Muscle layer of colon (tissue), 2 donors: ENCODE measurements around the gene AGK.

ENCODE experiments used
- H3K27ac ChIP-seq: one replicate; pipeline ENCODE4 v1.7.0; 2013; ENCODE audit warnings: low read depth, mild to moderate bottlenecking, low read length, moderate library complexity
- H3K27me3 ChIP-seq, 2 donors: one replicate each; pipeline ENCODE4 v1.7.0; 2013; ENCODE audit warnings: low read length in 2 of 2, mild to moderate bottlenecking in 2 of 2; ENCODE audit not compliant: insufficient read depth in 2 of 2, control insufficient read depth in 1 of 2
- H3K36me3 ChIP-seq: one replicate; pipeline ENCODE4 v1.7.0; 2013; ENCODE audit warnings: mild to moderate bottlenecking, low read length; ENCODE audit not compliant: insufficient read depth
- H3K4me1 ChIP-seq: one replicate; pipeline ENCODE4 v1.7.0; 2013; ENCODE audit warnings: mild to moderate bottlenecking, low read length; ENCODE audit not compliant: insufficient read depth
- H3K4me3 ChIP-seq, 2 donors: one replicate each; pipeline ENCODE4 v1.7.0; 2013; ENCODE audit warnings: low read length in 2 of 2, low read depth in 1 of 2, mild to moderate bottlenecking in 1 of 2, moderate library complexity in 1 of 2
- H3K9ac ChIP-seq: one replicate; pipeline ENCODE4 v1.7.0; 2013; ENCODE audit warnings: low read length
- H3K9me3 ChIP-seq: one replicate; pipeline ENCODE4 v1.7.0; 2013; ENCODE audit warnings: mild to moderate bottlenecking, low read length
- donor health status: abdominal sarcoma.
- donor health status: Adenocarcinoma of cecum.

AGK gene

DNA sequence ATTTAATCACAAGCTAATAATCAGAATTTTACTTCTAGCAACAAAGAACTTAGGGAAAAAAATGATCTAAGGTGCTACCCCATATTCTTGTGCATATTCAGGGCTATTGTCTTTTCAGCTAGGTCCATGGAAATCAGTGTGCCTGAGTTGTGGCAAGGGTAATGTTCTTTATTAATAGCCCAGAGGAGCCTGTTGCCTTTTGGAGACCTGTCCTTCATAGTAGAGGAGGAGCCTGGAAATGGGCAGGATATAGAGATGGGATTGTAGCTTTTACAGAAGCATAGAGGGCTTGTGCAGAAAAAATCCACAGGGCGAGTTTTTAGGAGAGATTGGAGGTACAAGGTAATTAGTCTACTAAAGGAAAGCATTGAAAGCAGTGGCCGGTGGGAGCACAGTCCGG lies 38.9 kb downstream of the AGK start:
- Histone ChIP-seq H3K4me3 (no peak overlapping the region), H3K9ac (no peak overlapping the region), H3K27ac (no peak overlapping the region), H3K9me3 (no peaks in the 10 kb centered on the region), H3K4me1 (no peaks in the 10 kb centered on the region), H3K36me3 (no peaks in the 10 kb centered on the region), H3K27me3 (no peaks in the 10 kb centered on the region)

- no peaks in the 10 kb centered on the region for H3K36me3 ChIP-seq
- H3K27ac ChIP-seq: no peak overlapping the region
- no peaks in the 10 kb centered on the region for H3K27me3 ChIP-seq
- no peaks in the 10 kb centered on the region for H3K9me3 ChIP-seq
- no peak overlapping the region for H3K9ac ChIP-seq
- H3K4me3 ChIP-seq: no peak overlapping the region
- H3K4me1 ChIP-seq: no peaks in the 10 kb centered on the region
These were observed 39.5 kb downstream of the AGK start for GRCh38 chr7:141590666-141591065.

- Histone ChIP-seq H3K27me3 (no peaks in the 10 kb centered on the region), H3K36me3 (peaks cover 9% of the 10 kb centered on the region), H3K9me3 (no peaks in the 10 kb centered on the region), H3K4me3 (no peak overlapping the region), H3K9ac (no peak overlapping the region), H3K4me1 (no peaks in the 10 kb centered on the region), H3K27ac (no peak overlapping the region)
These were observed 41.9 kb downstream of the AGK start for GRCh38 chr7:141593134-141593533.

DNA sequence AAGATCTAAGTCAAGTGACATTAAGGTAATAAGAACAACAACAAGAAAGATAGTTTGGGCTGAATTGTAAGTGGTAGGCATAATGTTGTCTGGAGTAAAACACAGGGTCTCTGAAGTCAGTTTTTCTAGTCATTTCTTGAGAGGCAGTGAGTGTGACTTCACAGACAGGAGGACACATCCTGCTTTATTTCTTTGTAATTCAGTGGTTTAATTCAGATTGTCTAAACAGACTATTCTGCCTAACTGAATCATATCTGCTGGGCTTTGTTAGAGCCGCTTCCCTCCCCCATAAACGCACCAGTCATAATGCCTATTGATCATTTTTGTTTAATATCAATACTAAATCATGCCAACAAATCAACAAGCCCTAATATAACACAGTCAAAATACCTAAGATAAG lies 46.8 kb downstream of the AGK start:
- H3K36me3 ChIP-seq: peaks cover 15% of the 10 kb centered on the region
- no peaks in the 10 kb centered on the region for H3K9me3 ChIP-seq
- H3K4me3 ChIP-seq: no peak overlapping the region
- H3K27ac ChIP-seq: no peak overlapping the region
- no peaks in the 10 kb centered on the region for H3K27me3 ChIP-seq
- H3K4me1 ChIP-seq: no peaks in the 10 kb centered on the region
- H3K9ac ChIP-seq: no peak overlapping the region

- no peaks in the 10 kb centered on the region for H3K4me1 ChIP-seq
- H3K9me3 ChIP-seq: no peaks in the 10 kb centered on the region
- no peak overlapping the region for H3K4me3 ChIP-seq
- H3K27ac ChIP-seq: no peak overlapping the region
- no peak overlapping the region for H3K9ac ChIP-seq
- peaks cover 15% of the 10 kb centered on the region for H3K36me3 ChIP-seq
- H3K27me3 ChIP-seq: no peaks in the 10 kb centered on the region
These were observed 47.2 kb downstream of the AGK start for GRCh38 chr7:141598408-141598807.

GRCh38 chr7:141600168-141601006 lies 49.2 kb downstream of the AGK start:
- peaks cover 20% of the 10 kb centered on the region for H3K36me3 ChIP-seq

GRCh38 chr7:141609576-141609975 lies 58.4 kb downstream of the AGK start:
- H3K9me3 ChIP-seq: no peaks in the 10 kb centered on the region
- peaks cover 16% of the 10 kb centered on the region for H3K36me3 ChIP-seq
- H3K9ac ChIP-seq: no peak overlapping the region
- H3K27me3 ChIP-seq: no peaks in the 10 kb centered on the region
- no peak overlapping the region for H3K27ac ChIP-seq
- no peaks in the 10 kb centered on the region for H3K4me1 ChIP-seq
- H3K4me3 ChIP-seq: no peak overlapping the region

More at GRCh38 chr7:141600168-141601006, 49.2 kb downstream of the AGK start:
- Histone ChIP-seq H3K9ac (no peak overlapping the region), H3K9me3 (no peaks in the 10 kb centered on the region), H3K4me1 (no peaks in the 10 kb centered on the region), H3K27me3 (no peaks in the 10 kb centered on the region), H3K4me3 (no peak overlapping the region), H3K27ac (no peak overlapping the region)

DNA sequence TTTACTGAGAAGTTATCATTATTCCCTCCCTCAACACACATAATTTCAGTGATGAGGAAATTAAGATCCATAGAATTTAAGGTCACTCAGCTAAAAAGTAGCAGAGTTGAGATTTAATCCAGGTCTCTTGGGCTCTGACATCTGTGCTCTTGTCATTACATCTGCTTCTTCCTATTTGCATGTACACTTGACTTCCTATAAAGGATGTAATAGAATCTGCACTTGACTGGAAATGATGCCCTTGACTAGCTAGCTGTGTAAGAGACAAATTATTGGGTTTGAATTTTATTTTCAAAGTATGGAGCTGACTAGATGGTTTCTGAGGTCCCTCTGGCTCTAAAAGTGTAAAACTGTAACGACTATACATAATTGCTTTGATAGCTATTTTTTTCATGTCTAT lies 59.5 kb downstream of the AGK start:
- Histone ChIP-seq H3K36me3 (peaks cover 11% of the 10 kb centered on the region), H3K27me3 (no peaks in the 10 kb centered on the region), H3K9ac (no peak overlapping the region), H3K4me3 (no peak overlapping the region), H3K4me1 (no peaks in the 10 kb centered on the region), H3K27ac (no peak overlapping the region), H3K9me3 (no peaks in the 10 kb centered on the region)

- Histone ChIP-seq H3K4me1 (no peaks in the 10 kb centered on the region), H3K36me3 (peaks cover 11% of the 10 kb centered on the region), H3K27ac (no peak overlapping the region), H3K9ac (no peak overlapping the region), H3K27me3 (no peaks in the 10 kb centered on the region), H3K9me3 (no peaks in the 10 kb centered on the region), H3K4me3 (no peak overlapping the region)
These were observed 61.7 kb downstream of the AGK start for GRCh38 chr7:141612861-141613260.

DNA sequence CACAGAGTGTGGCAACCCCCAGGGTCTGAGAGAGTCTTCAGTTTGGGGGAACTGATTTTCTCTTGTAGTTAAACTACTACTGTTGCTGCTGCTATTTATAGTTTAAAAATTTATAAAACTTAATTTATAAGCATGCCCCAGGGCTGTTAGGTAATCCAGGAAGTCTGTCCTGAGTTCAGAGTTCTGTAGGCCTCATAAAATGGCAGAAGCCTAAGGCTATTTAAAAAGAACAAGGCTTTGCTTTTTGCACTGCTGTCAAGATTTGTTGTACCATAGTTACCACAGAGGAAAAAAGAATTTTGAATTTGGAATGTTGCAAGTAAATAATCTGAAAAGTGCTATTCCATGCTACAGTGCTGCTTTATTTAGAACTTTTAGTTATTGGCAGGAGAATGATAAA lies 66.1 kb downstream of the AGK start:
- H3K4me1 ChIP-seq: no peaks in the 10 kb centered on the region
- no peaks in the 10 kb centered on the region for H3K27me3 ChIP-seq
- H3K36me3 ChIP-seq: peaks cover 2% of the 10 kb centered on the region
- H3K9me3 ChIP-seq: no peaks in the 10 kb centered on the region
- H3K4me3 ChIP-seq: no peak overlapping the region
- no peak overlapping the region for H3K9ac ChIP-seq
- H3K27ac ChIP-seq: no peak overlapping the region

DNA sequence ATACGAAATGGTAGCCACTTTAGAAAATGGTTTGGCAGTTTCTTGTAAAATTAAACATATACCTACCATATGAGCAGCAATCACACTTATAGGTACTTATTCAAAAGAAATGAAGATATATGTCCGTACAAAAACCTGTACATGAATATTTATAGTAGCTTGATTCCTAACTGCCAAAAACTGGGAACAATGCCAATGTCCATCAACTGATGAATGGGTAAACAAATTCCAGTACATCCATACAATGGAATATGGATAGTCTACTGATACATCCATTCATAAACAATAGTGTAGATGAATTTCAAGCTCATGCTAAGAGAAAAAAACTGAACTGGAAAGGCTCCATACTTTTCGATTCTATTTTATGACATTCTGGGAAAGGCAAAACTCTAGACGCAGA lies 68.5 kb downstream of the AGK start:
- Histone ChIP-seq H3K27ac (no peak overlapping the region), H3K9ac (no peak overlapping the region), H3K4me1 (no peaks in the 10 kb centered on the region), H3K4me3 (no peak overlapping the region), H3K9me3 (no peaks in the 10 kb centered on the region), H3K36me3 (peaks cover 7% of the 10 kb centered on the region), H3K27me3 (no peaks in the 10 kb centered on the region)

DNA sequence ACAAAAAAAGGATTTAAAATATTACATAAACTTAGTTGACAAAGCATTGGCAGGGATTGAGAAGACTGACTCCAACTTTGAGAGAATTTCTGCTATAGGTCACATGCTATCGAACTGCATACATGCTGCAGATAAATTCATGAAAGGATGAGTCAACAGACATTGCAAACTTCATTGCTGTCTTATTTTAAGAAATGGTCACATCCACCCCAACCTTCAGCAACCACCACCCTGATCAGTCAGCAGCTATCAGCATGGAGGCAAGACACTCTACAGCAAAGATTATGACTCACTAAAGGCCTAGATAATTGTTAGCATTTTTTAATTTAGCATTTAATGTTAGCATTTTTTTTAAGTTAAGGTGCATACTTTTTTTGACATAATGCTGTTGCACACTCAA lies 73.6 kb downstream of the AGK start:
- no peaks in the 10 kb centered on the region for H3K4me1 ChIP-seq
- H3K9me3 ChIP-seq: no peaks in the 10 kb centered on the region
- H3K27me3 ChIP-seq: no peaks in the 10 kb centered on the region
- peaks cover 7% of the 10 kb centered on the region for H3K36me3 ChIP-seq
- no peak overlapping the region for H3K4me3 ChIP-seq
- no peak overlapping the region for H3K9ac ChIP-seq
- H3K27ac ChIP-seq: no peak overlapping the region
